ENCODE measurements around the gene ABL1.

Gene ABL1

DNA sequence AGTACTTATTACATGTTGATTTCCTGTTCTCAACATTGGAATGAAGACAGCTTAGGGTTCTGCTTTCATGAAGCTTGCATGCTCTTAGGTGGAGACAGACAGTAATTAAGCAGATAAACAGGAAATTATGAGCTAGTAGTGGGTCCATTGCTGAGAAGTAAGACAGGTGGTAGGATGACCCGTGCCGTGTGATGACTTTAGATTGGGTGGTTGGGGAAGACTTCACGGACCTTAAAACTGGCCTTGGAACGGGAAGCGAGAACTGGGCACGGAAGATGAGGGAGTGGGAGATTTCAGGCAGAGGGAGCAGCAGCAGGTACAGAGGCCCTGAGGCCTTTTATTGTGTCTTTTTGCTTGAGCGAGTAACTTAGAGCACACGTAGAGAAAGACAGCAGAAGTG lies 27.2 kb downstream of the ABL1 start:
- H3K27me3 ChIP-seq (ENCODE audit: low read length) = no peaks in the 10 kb centered on the region
- no peaks in the 10 kb centered on the region for H3K9me3 ChIP-seq (ENCODE audit: insufficient read depth, low read length)
- no peaks in the 10 kb centered on the region for H4K20me1 ChIP-seq (ENCODE audit: low read depth, low read length)
- H3K4me3 ChIP-seq (ENCODE audit: insufficient read depth, low read length, poor library complexity, severe bottlenecking) = no peak overlapping the region
- no peak overlapping the region for H2AFZ ChIP-seq (ENCODE audit: low read depth, low read length, severe bottlenecking)
- H3K9ac ChIP-seq (ENCODE audit: low read length) = no peak overlapping the region
- no peak overlapping the region for H3K27ac ChIP-seq (ENCODE audit: low read depth, low read length)
- H3K36me3 ChIP-seq (ENCODE audit: low read length) = no peaks in the 10 kb centered on the region
- no peaks in the 10 kb centered on the region for H3F3A ChIP-seq (ENCODE audit: insufficient read depth)
- no peaks in the 10 kb centered on the region for H3K79me2 ChIP-seq (ENCODE audit: insufficient read depth, low read length)
- TF ChIP-seq, protein P1, sequence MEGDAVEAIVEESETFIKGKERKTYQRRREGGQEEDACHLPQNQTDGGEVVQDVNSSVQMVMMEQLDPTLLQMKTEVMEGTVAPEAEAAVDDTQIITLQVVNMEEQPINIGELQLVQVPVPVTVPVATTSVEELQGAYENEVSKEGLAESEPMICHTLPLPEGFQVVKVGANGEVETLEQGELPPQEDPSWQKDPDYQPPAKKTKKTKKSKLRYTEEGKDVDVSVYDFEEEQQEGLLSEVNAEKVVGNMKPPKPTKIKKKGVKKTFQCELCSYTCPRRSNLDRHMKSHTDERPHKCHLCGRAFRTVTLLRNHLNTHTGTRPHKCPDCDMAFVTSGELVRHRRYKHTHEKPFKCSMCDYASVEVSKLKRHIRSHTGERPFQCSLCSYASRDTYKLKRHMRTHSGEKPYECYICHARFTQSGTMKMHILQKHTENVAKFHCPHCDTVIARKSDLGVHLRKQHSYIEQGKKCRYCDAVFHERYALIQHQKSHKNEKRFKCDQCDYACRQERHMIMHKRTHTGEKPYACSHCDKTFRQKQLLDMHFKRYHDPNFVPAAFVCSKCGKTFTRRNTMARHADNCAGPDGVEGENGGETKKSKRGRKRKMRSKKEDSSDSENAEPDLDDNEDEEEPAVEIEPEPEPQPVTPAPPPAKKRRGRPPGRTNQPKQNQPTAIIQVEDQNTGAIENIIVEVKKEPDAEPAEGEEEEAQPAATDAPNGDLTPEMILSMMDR (IDR thresholded peaks at IDR 0.05; ENCODE audit: insufficient read depth, low read length, poor library complexity, severe bottlenecking) = no peak
- no peak for TF ChIP-seq EZH2phosphoT487 (conservative IDR thresholded peaks at IDR 0.05; ENCODE audit: low read length)
- no peak overlapping the region for H3K4me2 ChIP-seq (ENCODE audit: low read depth, low read length, poor library complexity, severe bottlenecking)
- no peaks in the 10 kb centered on the region for H3K9me2 ChIP-seq (replicated peaks; ENCODE audit: insufficient read depth, low read length)

DNA sequence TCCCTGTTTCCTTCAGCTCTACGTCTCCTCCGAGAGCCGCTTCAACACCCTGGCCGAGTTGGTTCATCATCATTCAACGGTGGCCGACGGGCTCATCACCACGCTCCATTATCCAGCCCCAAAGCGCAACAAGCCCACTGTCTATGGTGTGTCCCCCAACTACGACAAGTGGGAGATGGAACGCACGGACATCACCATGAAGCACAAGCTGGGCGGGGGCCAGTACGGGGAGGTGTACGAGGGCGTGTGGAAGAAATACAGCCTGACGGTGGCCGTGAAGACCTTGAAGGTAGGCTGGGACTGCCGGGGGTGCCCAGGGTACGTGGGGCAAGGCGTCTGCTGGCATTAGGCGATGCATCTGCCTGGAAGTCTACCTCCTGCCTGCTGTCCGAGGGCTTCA lies 27.7 kb downstream of the ABL1 start:
- no peaks in the 10 kb centered on the region for H3K36me3 ChIP-seq (ENCODE audit: low read length)
- no peak overlapping the region for H3K9ac ChIP-seq (ENCODE audit: low read length)
- no peaks in the 10 kb centered on the region for H3K27me3 ChIP-seq (ENCODE audit: low read length)
- no peaks in the 10 kb centered on the region for H3K9me3 ChIP-seq (ENCODE audit: insufficient read depth, low read length)
- H3F3A ChIP-seq (ENCODE audit: insufficient read depth) = no peaks in the 10 kb centered on the region
- no peak overlapping the region for H3K4me3 ChIP-seq (ENCODE audit: insufficient read depth, low read length, poor library complexity, severe bottlenecking)
- TF ChIP-seq, protein P1 (IDR thresholded peaks at IDR 0.05; ENCODE audit: insufficient read depth, low read length, poor library complexity, severe bottlenecking) = no peak
- TF ChIP-seq EZH2phosphoT487 (conservative IDR thresholded peaks at IDR 0.05; ENCODE audit: low read length) = no peak
- H3K27ac ChIP-seq (ENCODE audit: low read depth, low read length) = no peak overlapping the region
- H4K20me1 ChIP-seq (ENCODE audit: low read depth, low read length) = no peaks in the 10 kb centered on the region
- no peak overlapping the region for H2AFZ ChIP-seq (ENCODE audit: low read depth, low read length, severe bottlenecking)
- no peaks in the 10 kb centered on the region for H3K9me2 ChIP-seq (replicated peaks; ENCODE audit: insufficient read depth, low read length)
- no peaks in the 10 kb centered on the region for H3K79me2 ChIP-seq (ENCODE audit: insufficient read depth, low read length)
- H3K4me2 ChIP-seq (ENCODE audit: low read depth, low read length, poor library complexity, severe bottlenecking) = no peak overlapping the region

- Histone ChIP-seq H3K27me3 (ENCODE audit: low read length) (no peaks in the 10 kb centered on the region), H3F3A (ENCODE audit: insufficient read depth) (no peaks in the 10 kb centered on the region), H3K36me3 (ENCODE audit: low read length) (no peaks in the 10 kb centered on the region), H3K9me3 (ENCODE audit: insufficient read depth, low read length) (no peaks in the 10 kb centered on the region), H3K4me2 (ENCODE audit: low read depth, low read length, poor library complexity, severe bottlenecking) (no peak overlapping the region), H3K79me2 (ENCODE audit: insufficient read depth, low read length) (no peaks in the 10 kb centered on the region), H3K9me2 (replicated peaks; ENCODE audit: insufficient read depth, low read length) (no peaks in the 10 kb centered on the region), H3K27ac (ENCODE audit: low read depth, low read length) (no peak overlapping the region), H2AFZ (ENCODE audit: low read depth, low read length, severe bottlenecking) (no peak overlapping the region), H3K4me3 (ENCODE audit: insufficient read depth, low read length, poor library complexity, severe bottlenecking) (no peak overlapping the region), H4K20me1 (ENCODE audit: low read depth, low read length) (no peaks in the 10 kb centered on the region), H3K9ac (ENCODE audit: low read length) (no peak overlapping the region)
- TF ChIP-seq, protein P1 (IDR thresholded peaks at IDR 0.05; ENCODE audit: insufficient read depth, low read length, poor library complexity, severe bottlenecking) = no peak
- no peak for TF ChIP-seq EZH2phosphoT487 (conservative IDR thresholded peaks at IDR 0.05; ENCODE audit: low read length)
These were observed 29.5 kb downstream of the ABL1 start for GRCh38 chr9:130864541-130864940.

Measured in SU-DHL-6 (cell line).